NCI-H2107 treated with DMSO at 0.1 percent for 48 hours (cell line): ENCODE measurements around the gene HYPK.

Experiments
- DNase-seq: peaks from one replicate; lab custom pipeline; 2025; ENCODE audit not compliant: unreplicated experiment; lab: John Stamatoyannopoulos, UW

HYPK gene

GRCh38 chr15:43800286-43801141 lies at the start of gene HYPK:
Gene HYPK (plus strand): TSS chr15:43800599. CDS start chr15:43800623, 24 bp downstream.
- peak; percentile 36 for DNase-seq

- no peak for DNase-seq
These were observed 48.5 kb upstream of the HYPK start for GRCh38 chr15:43751885-43752284.

- no peak for DNase-seq
These were observed 37.6 kb upstream of the HYPK start for GRCh38 chr15:43762824-43763223.

- DNase-seq: no peak
These were observed 36.5 kb upstream of the HYPK start for GRCh38 chr15:43763819-43764446.

- peak; percentile 7 for DNase-seq
These were observed 30.7 kb upstream of the HYPK start for GRCh38 chr15:43769584-43770228.

- DNase-seq: no peak
These were observed 28.6 kb upstream of the HYPK start for GRCh38 chr15:43771816-43772215.

- no peak for DNase-seq
These were observed 27.8 kb upstream of the HYPK start for GRCh38 chr15:43772624-43773023.

GRCh38 chr15:43774062-43774461 lies 26.3 kb upstream of the HYPK start:
- no peak for DNase-seq

- DNase-seq: peak; percentile 46
These were observed 24.9 kb upstream of the HYPK start for GRCh38 chr15:43775411-43775965.

GRCh38 chr15:43776101-43776717 lies 24.2 kb upstream of the HYPK start:
- DNase-seq: peak; percentile 31

- peak; percentile 62 for DNase-seq
These were observed 23.6 kb upstream of the HYPK start, which contains the start of gene ELL3 for GRCh38 chr15:43776718-43777266. Gene ELL3 (minus strand): TSS chr15:43776966. CDS start chr15:43776901, 65 bp downstream.

- peak; percentile 72 for DNase-seq
These were observed 23.0 kb upstream of the HYPK start for GRCh38 chr15:43777267-43777914.

GRCh38 chr15:43779016-43779415 lies 21.4 kb upstream of the HYPK start:
- DNase-seq: no peak

GRCh38 chr15:43789409-43789808 lies 11.0 kb upstream of the HYPK start:
- DNase-seq: no peak

GRCh38 chr15:43791993-43792760 lies 8.2 kb upstream of the HYPK start, which contains the start of gene SERF2:
Gene SERF2 (plus strand): TSS chr15:43792320. CDS start chr15:43792377, 57 bp downstream.
- peak; percentile 85 for DNase-seq

- DNase-seq: no peak
These were observed 7.5 kb upstream of the HYPK start for GRCh38 chr15:43792761-43793476.

GRCh38 chr15:43793647-43794046 lies 6.8 kb upstream of the HYPK start:
- no peak for DNase-seq

GRCh38 chr15:43794269-43795037 lies 5.9 kb upstream of the HYPK start:
- no peak for DNase-seq
